ENCODE data around the gene STRAP.
"Not testable (repeated sequence)": the region's sequence is repeated elsewhere in the genome, so short reads cannot be mapped to it uniquely, and the experiment has no call there.

Gene STRAP

GRCh38 chr12:15873556-15873955, 8.6 kb upstream of the STRAP start:
- DNase-seq (ENCODE audit: low read depth) = no peak

GRCh38 chr12:15874556-15875145, 7.5 kb upstream of the STRAP start:
- not testable (repeated sequence) for DNase-seq (ENCODE audit: low read depth)

- DNase-seq (ENCODE audit: low read depth) = no peak
Measured at GRCh38 chr12:15875863-15876262, 6.3 kb upstream of the STRAP start.

- DNase-seq (ENCODE audit: low read depth) = no peak
Measured at GRCh38 chr12:15879413-15879812, 2.8 kb upstream of the STRAP start.

- DNase-seq (ENCODE audit: low read depth) = no peak
Measured at GRCh38 chr12:15880721-15881120, 1.5 kb upstream of the STRAP start.

- no peak for DNase-seq (ENCODE audit: low read depth)
Measured at GRCh38 chr12:15883536-15883935, 1.3 kb downstream of the STRAP start.

- DNase-seq (ENCODE audit: low read depth) = no peak
Measured at GRCh38 chr12:15886372-15887042, 4.3 kb downstream of the STRAP start.

GRCh38 chr12:15887043-15887817, 5.0 kb downstream of the STRAP start:
- no peak for DNase-seq (ENCODE audit: low read depth)

- DNase-seq (ENCODE audit: low read depth) = no peak
Measured at GRCh38 chr12:15892645-15893259, 10.6 kb downstream of the STRAP start.

- DNase-seq (ENCODE audit: low read depth) = no peak
Measured at GRCh38 chr12:15893260-15893659, 11.1 kb downstream of the STRAP start.

- DNase-seq (ENCODE audit: low read depth) = no peak
Measured at GRCh38 chr12:15896867-15897266, 14.7 kb downstream of the STRAP start.

GRCh38 chr12:15897433-15897832, 15.2 kb downstream of the STRAP start:
- no peak for DNase-seq (ENCODE audit: low read depth)

- DNase-seq (ENCODE audit: low read depth) = no peak
Measured at GRCh38 chr12:15899282-15899870, 17.2 kb downstream of the STRAP start.

- no peak for DNase-seq (ENCODE audit: low read depth)
Measured at GRCh38 chr12:15904378-15904920, 22.3 kb downstream of the STRAP start.

GRCh38 chr12:15910468-15910863, 28.3 kb downstream of the STRAP start:
- DNase-seq (ENCODE audit: low read depth) = no peak

GRCh38 chr12:15910864-15911721, 28.9 kb downstream of the STRAP start, which contains the start of gene DERA:
TSS of gene DERA (plus strand) at chr12:15911332. CDS start at chr12:15911384, 52 bp downstream.
- peak; percentile 30 for DNase-seq (ENCODE audit: low read depth)

GRCh38 chr12:15911931-15912330, 29.7 kb downstream of the STRAP start:
- not testable (repeated sequence) for DNase-seq (ENCODE audit: low read depth)

GRCh38 chr12:15914131-15914530, 31.9 kb downstream of the STRAP start:
- not testable (repeated sequence) for DNase-seq (ENCODE audit: low read depth)

GRCh38 chr12:15918066-15918465, 35.9 kb downstream of the STRAP start:
- DNase-seq (ENCODE audit: low read depth) = no peak

GRCh38 chr12:15919418-15919817, 37.2 kb downstream of the STRAP start:
- no peak for DNase-seq (ENCODE audit: low read depth)

GRCh38 chr12:15924956-15925355, 42.8 kb downstream of the STRAP start:
- no peak for DNase-seq (ENCODE audit: low read depth)

Data from T-helper 22 cell (primary cell).